ENCODE measurements around the gene MYO15B.

DNA sequence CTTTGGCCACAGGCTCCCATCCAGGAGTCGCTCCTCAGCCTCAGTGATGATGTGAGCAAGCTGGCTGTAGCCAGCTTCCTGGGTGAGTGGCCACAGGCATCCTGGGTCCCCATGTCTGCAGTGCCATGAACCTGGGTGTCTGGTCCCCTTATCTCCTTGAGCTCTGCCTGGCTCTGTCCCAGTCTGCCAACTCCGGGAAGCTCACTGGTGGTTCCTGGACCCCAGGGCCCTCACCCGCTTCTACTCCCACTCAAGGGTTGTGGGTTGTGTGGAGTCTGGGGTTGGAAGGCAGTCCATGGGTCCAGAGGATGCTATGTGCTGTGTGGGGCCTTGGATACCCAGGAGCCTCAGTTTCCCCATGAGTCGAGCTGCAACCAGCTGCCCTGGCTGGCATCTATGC, 33.9 kb downstream of the MYO15B start:
- TF ChIP-seq EZH2 (IDR thresholded peaks at IDR 0.05; ENCODE audit: borderline replicate concordance, low read depth, low read length, severe bottlenecking): no peak
- TF ChIP-seq POLR2A (IDR thresholded peaks at IDR 0.05; ENCODE audit: low read depth, low read length): no peak
- TF ChIP-seq, protein P1, sequence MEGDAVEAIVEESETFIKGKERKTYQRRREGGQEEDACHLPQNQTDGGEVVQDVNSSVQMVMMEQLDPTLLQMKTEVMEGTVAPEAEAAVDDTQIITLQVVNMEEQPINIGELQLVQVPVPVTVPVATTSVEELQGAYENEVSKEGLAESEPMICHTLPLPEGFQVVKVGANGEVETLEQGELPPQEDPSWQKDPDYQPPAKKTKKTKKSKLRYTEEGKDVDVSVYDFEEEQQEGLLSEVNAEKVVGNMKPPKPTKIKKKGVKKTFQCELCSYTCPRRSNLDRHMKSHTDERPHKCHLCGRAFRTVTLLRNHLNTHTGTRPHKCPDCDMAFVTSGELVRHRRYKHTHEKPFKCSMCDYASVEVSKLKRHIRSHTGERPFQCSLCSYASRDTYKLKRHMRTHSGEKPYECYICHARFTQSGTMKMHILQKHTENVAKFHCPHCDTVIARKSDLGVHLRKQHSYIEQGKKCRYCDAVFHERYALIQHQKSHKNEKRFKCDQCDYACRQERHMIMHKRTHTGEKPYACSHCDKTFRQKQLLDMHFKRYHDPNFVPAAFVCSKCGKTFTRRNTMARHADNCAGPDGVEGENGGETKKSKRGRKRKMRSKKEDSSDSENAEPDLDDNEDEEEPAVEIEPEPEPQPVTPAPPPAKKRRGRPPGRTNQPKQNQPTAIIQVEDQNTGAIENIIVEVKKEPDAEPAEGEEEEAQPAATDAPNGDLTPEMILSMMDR (IDR thresholded peaks at IDR 0.05; ENCODE audit: extremely low read depth in 1 of 2, insufficient read depth in 1 of 2, low read depth in 1 of 2, low read length in 2 of 2): no peak
- TF ChIP-seq POLR2AphosphoS5 (IDR thresholded peaks at IDR 0.05; ENCODE audit: insufficient read depth, low read depth, low read length): no peak
- no peak for TF ChIP-seq MYC (IDR thresholded peaks at IDR 0.05; ENCODE audit: low read depth, low read length)
- TF ChIP-seq, protein P2, sequence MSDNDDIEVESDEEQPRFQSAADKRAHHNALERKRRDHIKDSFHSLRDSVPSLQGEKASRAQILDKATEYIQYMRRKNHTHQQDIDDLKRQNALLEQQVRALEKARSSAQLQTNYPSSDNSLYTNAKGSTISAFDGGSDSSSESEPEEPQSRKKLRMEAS (IDR thresholded peaks at IDR 0.05; ENCODE audit: insufficient read depth, insufficient read length): no peak
